Stimulated activated effector memory CD8-positive, alpha-beta T cell treated with anti-CD3 and anti-CD28 coated beads, Interleukin-12 subunit alpha, Interleukin-12 subunit beta, amount 100 ng/mL, for 72 hours (primary cell): Measurements from ENCODE around the gene CDK2.

ENCODE experiments used
- ATAC-seq: fragments of 150-1000 bp; cut with Tn5 transposase; 2 replicates; pipeline ENCODE4 v1.10.0; 2021
- DNase-seq, 2 donors: peaks; one replicate each; pipeline ENCODE4 v3.0.0; 2021 to 2022; ENCODE audit warnings: low spot score in 2 of 2
- H3K27ac Mint-ChIP-seq: one replicate; pipeline ENCODE4 v1.8.0; 2022; ENCODE audit warnings: mild to moderate bottlenecking, mixed read lengths
- H3K36me3 Mint-ChIP-seq: one replicate; pipeline ENCODE4 v1.8.0; 2022; ENCODE audit warnings: mild to moderate bottlenecking, mixed read lengths
- H3K4me1 Mint-ChIP-seq: one replicate; pipeline ENCODE4 v1.8.0; 2022; ENCODE audit warnings: mixed read lengths
- H3K4me3 Mint-ChIP-seq: one replicate; pipeline ENCODE4 v1.8.0; 2022; ENCODE audit warnings: mild to moderate bottlenecking, mixed read lengths
- H3K9me3 Mint-ChIP-seq: one replicate; pipeline ENCODE4 v1.8.0; 2022; ENCODE audit warnings: mixed read lengths

Gene CDK2

GRCh38 chr12:56007564-56008559, 41.2 kb downstream of the CDK2 start:
- no peaks in the 10 kb centered on the region for H3K36me3 Mint-ChIP-seq
- peak overlapping the region; percentile 68 for H3K4me3 Mint-ChIP-seq
- H3K9me3 Mint-ChIP-seq = no peaks in the 10 kb centered on the region
- H3K4me1 Mint-ChIP-seq = peaks cover 18% of the 10 kb centered on the region
- H3K27ac Mint-ChIP-seq = peak overlapping the region; percentile 33
- ATAC-seq (peak; percentile 67), DNase-seq (peak; percentile 55 to 81)

GRCh38 chr12:56010111-56010570, 43.5 kb downstream of the CDK2 start:
- H3K36me3 Mint-ChIP-seq = no peaks in the 10 kb centered on the region
- no peak overlapping the region for H3K4me3 Mint-ChIP-seq
- DNase-seq (no peak), ATAC-seq (no peak)
- H3K4me1 Mint-ChIP-seq = peaks cover 18% of the 10 kb centered on the region
- no peak overlapping the region for H3K27ac Mint-ChIP-seq
- H3K9me3 Mint-ChIP-seq = no peaks in the 10 kb centered on the region

- no peak overlapping the region for H3K4me3 Mint-ChIP-seq
- H3K36me3 Mint-ChIP-seq = no peaks in the 10 kb centered on the region
- H3K9me3 Mint-ChIP-seq = no peaks in the 10 kb centered on the region
- DNase-seq (no peak), ATAC-seq (no peak)
- H3K27ac Mint-ChIP-seq = no peak overlapping the region
- peaks cover 18% of the 10 kb centered on the region for H3K4me1 Mint-ChIP-seq
These were observed 45.0 kb downstream of the CDK2 start for GRCh38 chr12:56011509-56012090.

- Mint-ChIP-seq H3K27ac (no peak overlapping the region), H3K36me3 (no peaks in the 10 kb centered on the region)
These were observed 46.9 kb downstream of the CDK2 start for GRCh38 chr12:56013482-56013881.

GRCh38 chr12:56014205-56014604, 47.6 kb downstream of the CDK2 start:
- Mint-ChIP-seq H3K36me3 (no peaks in the 10 kb centered on the region), H3K4me3 (no peak overlapping the region), H3K27ac (no peak overlapping the region), H3K4me1 (peaks cover under 1% of the 10 kb centered on the region), H3K9me3 (no peaks in the 10 kb centered on the region)
- DNase-seq (no peak), ATAC-seq (no peak)

More at GRCh38 chr12:56013482-56013881, 46.9 kb downstream of the CDK2 start:
- H3K9me3 Mint-ChIP-seq = no peaks in the 10 kb centered on the region
- H3K4me3 Mint-ChIP-seq = no peak overlapping the region
- H3K4me1 Mint-ChIP-seq = peaks cover 6% of the 10 kb centered on the region
- DNase-seq (no peak), ATAC-seq (no peak)

DNA sequence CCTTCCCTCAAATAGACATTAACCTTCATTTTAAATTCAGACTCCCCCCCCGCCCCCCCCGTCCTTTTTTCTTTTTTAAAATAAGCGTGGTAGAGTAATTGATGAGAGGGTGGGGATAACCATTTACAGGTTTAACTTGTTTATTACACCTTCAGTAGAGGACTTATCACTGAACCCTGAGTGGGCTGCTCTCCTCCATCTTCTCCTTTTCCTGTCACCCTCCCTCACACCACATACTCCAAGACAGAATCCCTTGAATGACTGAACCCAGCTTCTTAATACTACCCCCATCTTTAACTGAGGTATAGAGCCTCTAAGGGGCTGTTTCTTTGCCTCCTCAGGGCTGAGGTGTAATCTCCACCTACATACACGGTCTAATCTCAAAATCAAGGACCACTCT, 50.6 kb downstream of the CDK2 start:
- DNase-seq = no peak
- Mint-ChIP-seq H3K4me1 (peaks cover 24% of the 10 kb centered on the region), H3K36me3 (peaks cover 7% of the 10 kb centered on the region), H3K9me3 (no peaks in the 10 kb centered on the region), H3K4me3 (no peak overlapping the region), H3K27ac (no peak overlapping the region)
- ATAC-seq = no peak

GRCh38 chr12:56018356-56018755, 51.7 kb downstream of the CDK2 start:
- H3K27ac Mint-ChIP-seq = no peak overlapping the region
- H3K9me3 Mint-ChIP-seq = no peaks in the 10 kb centered on the region
- no peak overlapping the region for H3K4me3 Mint-ChIP-seq
- peaks cover 27% of the 10 kb centered on the region for H3K4me1 Mint-ChIP-seq
- DNase-seq (no peak), ATAC-seq (no peak)
- peaks cover 7% of the 10 kb centered on the region for H3K36me3 Mint-ChIP-seq

DNA sequence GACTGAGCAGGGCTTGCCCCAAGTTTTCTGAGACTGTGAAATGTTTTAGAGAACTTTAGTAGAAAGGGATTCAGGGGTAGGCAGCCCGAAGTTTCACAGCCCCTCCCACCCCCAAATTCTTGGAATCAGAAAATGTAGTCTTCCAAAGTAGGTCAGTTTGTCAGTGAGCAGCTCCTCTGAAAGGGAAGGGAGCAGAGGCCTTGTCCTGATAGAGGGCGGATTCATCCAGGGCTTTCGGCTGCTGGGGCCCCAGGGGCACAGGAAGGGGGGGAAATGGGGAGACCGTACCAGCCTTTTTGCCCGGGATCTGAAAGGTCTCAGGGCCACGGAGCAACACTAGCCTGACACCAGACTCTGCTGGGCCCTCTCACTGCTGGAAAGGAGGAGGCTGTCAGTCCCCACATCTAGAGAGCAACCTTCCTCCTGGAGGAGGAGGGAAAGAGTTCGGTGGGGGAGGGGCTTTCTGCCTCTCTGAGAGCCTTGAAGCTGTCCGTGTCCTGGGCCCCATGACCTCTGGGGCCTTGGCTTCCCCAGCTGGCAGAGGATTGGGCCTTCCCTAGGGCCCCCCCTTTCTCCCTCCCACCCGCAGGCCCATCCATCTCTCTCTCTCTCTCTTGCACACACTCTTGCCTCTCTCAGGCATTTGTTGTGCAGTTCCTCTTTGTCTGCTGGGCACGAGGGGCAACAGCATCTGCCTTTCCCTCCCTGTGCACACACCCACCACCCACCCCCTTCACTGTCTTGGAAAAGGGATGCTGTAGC, 54.0 kb downstream of the CDK2 start, which contains the start of gene IKZF4:
Gene IKZF4 (plus strand): TSS at position 621 of the 762 bp plus-strand sequence. CDS start 451 bp downstream, outside the sequence.
- peak within 1 kb of the TSS; percentile 95 for H3K27ac Mint-ChIP-seq
- no peak for DNase-seq

GRCh38 chr12:56021889-56022497, 55.4 kb downstream of the CDK2 start:
- no peak for ATAC-seq
- no peak for DNase-seq
- Mint-ChIP-seq H3K27ac (peak overlapping the region; percentile 95), H3K9me3 (no peaks in the 10 kb centered on the region), H3K4me1 (peaks cover 27% of the 10 kb centered on the region), H3K36me3 (peaks cover 29% of the 10 kb centered on the region), H3K4me3 (peak overlapping the region; percentile 88)

More for the DNA sequence above, 54.0 kb downstream of the CDK2 start, which contains the start of gene IKZF4:
- peak; percentile 46 for ATAC-seq
- no peaks in the 10 kb centered on the region for H3K9me3 Mint-ChIP-seq
- peaks cover 27% of the 10 kb centered on the region for H3K4me1 Mint-ChIP-seq
- H3K36me3 Mint-ChIP-seq = peaks cover 17% of the 10 kb centered on the region
- peak within 1 kb of the TSS; percentile 88 for H3K4me3 Mint-ChIP-seq
